Right cardiac atrium (tissue), 5 donors: ENCODE results near the gene LAMA4. TPM values are rescaled to one million over a fixed set of nuclear protein-coding genes. Genes with fewer than 3 reads are reported as not detected.

Experiments
- ATAC-seq, 2 donors: fragments of 200-7000 bp; cut with Tn5 transposase; one replicate each; pipeline versions ENCODE4 v1.8.0 to v1.9.1; 2020; ENCODE audit warnings: moderate library complexity in 2 of 2, mild to moderate bottlenecking in 1 of 2
- DNase-seq, 3 donors: peaks; one replicate each; pipeline ENCODE4 v3.0.0-alpha.2; 2020
- H3K27ac ChIP-seq: one replicate; pipeline ENCODE4 v1.5.1; 2013; ENCODE audit warnings: mild to moderate bottlenecking, low read length, control low read depth, moderate library complexity
- H3K27me3 ChIP-seq: one replicate; pipeline ENCODE4 v1.6.1; 2013; ENCODE audit not compliant: control insufficient read depth, insufficient read depth
- H3K4me1 ChIP-seq: one replicate; pipeline ENCODE4 v1.6.1; 2013; ENCODE audit warnings: low read length; ENCODE audit not compliant: control insufficient read depth, insufficient read depth
- H3K4me3 ChIP-seq: one replicate; pipeline ENCODE4 v1.5.1; 2013; ENCODE audit warnings: low read length, control low read depth
- H3K9me3 ChIP-seq: one replicate; pipeline ENCODE4 v1.6.1; 2013; ENCODE audit warnings: low read length; ENCODE audit not compliant: control insufficient read depth
- WGBS: extraction: QIAGEN DNeasy Blood & Tissue Kit; methylation state at CpG from one replicate; pipeline ENCODE4 v1.1.7; 2013; 5-methylcytosine and 5-hydroxymethylcytosine counted together
- intact Hi-C, 4 donors: fragments of 100-400 bp; cut with DNase I; formaldehyde crosslinking; loops; one replicate each; pipeline versions ENCODE4 v1.11.0 to v1.14.0; 2022 to 2023
- polyA plus RNA-seq: library from polyadenylated mRNA; stranded (reverse); fragments of 200-250 nt; gene quantifications from one replicate; pipeline ENCODE4 v1.2.3, GENCODE V29; 2013
- total RNA-seq, 4 donors: library from RNA; stranded (reverse); fragmentation: NEBNext Ultra II Directional; extraction: Animal tissue kit (Norgen Biotek cat#: 25700); gene quantifications; one replicate each; pipeline ENCODE4 v1.2.1, GENCODE V29; 2021
- donor health status: healthy with polysubstance abuse.
- donor health status: DM: no; HTN: yes; CAD: no.
- donor health status: DM: no; HTN: no; CAD: no.
- donor health status: DM: no; HTN: yes; CAD: no; lungs with severe emphysema.
- donor health status: DM: yes; HTN: yes; CAD: no.

LAMA4 gene
- total and polyA plus RNA-seq, 5 donors: 24.2 to 45.8 (median 33.3) TPM

GRCh38 chr6:112274774-112275173, 20.4 kb upstream of the LAMA4 start:
- WGBS: 65% methylated on average over 1 of the region's 1 CpG
- H3K27ac ChIP-seq: no peak overlapping the region
- no peak for ATAC-seq
- no peaks in the 10 kb centered on the region for H3K4me1 ChIP-seq
- intact Hi-C loops: no loop called here
- no peak overlapping the region for H3K4me3 ChIP-seq
- no peaks in the 10 kb centered on the region for H3K9me3 ChIP-seq
- no peaks in the 10 kb centered on the region for H3K27me3 ChIP-seq
- no peak for DNase-seq

GRCh38 chr6:112272799-112273198, 18.4 kb upstream of the LAMA4 start:
- intact Hi-C loops: no loop called here
- 92% methylated on average over 3 of the region's 3 CpGs for WGBS
- H3K4me3 ChIP-seq: no peak overlapping the region
- H3K27me3 ChIP-seq: no peaks in the 10 kb centered on the region
- DNase-seq (no peak), ATAC-seq (no peak)
- no peak overlapping the region for H3K27ac ChIP-seq
- no peaks in the 10 kb centered on the region for H3K9me3 ChIP-seq
- peaks cover 4% of the 10 kb centered on the region for H3K4me1 ChIP-seq

- ATAC-seq (no peak), DNase-seq (no peak)
- Histone ChIP-seq H3K27me3 (no peaks in the 10 kb centered on the region), H3K4me3 (no peak overlapping the region), H3K4me1 (peaks cover 4% of the 10 kb centered on the region), H3K27ac (no peak overlapping the region), H3K9me3 (no peaks in the 10 kb centered on the region)
- 93% methylated on average over 1 of the region's 1 CpG for WGBS
- intact Hi-C loops: no loop called here
These were observed 16.4 kb upstream of the LAMA4 start for GRCh38 chr6:112270756-112271155.

DNA sequence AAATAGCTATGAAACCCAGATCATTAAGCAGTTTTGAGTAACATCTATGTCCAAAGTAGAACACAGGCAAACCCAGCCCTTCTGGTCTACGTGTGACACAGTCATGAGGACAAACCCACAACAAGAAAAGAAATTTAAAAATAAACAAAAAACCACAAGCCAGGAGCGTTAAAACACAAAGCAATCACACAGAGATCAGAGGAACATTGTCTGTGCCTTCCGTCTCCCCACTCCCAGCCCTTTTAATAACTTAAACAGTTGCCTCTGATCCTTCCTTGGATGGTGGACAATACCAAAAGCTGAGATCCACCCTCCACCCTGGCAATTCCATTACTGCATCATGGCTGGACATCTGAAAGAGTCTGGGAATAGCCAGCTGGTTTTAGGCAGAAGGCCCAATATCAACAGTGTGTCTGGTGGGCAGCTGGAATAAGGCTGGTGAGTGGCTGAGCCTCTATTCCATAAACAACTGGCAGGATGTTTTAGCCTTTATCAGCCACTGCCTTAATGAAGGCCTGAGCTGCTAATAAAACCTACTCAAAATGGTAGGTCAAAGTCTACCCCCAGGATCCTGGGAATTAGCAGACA, 15.7 kb upstream of the LAMA4 start:
- no peak overlapping the region for H3K4me3 ChIP-seq
- no peak overlapping the region for H3K27ac ChIP-seq
- ATAC-seq: peak in 1 of 2 donors; percentile 17
- H3K4me1 ChIP-seq: peaks cover 4% of the 10 kb centered on the region
- 73% methylated on average over 3 of the region's 3 CpGs for WGBS
- no peaks in the 10 kb centered on the region for H3K9me3 ChIP-seq
- intact Hi-C loops: loop anchor here in 1 of 4 donors (10.0 kb wide), 1 partner anchor 85 kb away; no protein-coding TSS in a partner anchor
- no peaks in the 10 kb centered on the region for H3K27me3 ChIP-seq
- DNase-seq: no peak

DNA sequence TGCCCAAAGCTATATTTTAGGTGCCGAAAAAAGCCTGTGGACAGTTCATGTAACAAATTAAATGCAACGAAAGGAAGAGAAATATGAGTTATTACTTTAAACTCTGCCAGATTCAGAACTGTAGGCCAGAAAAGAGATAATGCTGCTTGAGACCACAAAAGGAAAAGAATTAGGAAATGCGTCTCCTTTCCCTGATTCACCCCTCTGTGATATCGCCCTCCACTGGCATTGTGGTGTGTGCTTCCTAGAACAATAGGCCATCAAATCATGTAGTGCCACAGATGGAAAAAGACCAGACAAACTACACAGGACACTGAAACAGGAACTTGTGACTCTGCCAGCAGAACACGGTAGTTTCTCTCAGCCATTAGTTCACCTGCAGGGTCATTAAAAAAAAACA, 14.7 kb upstream of the LAMA4 start:
- ATAC-seq (peak; percentile 47 to 82), DNase-seq (no peak)
- Histone ChIP-seq H3K27ac (peak overlapping the region; percentile 81), H3K4me1 (peaks cover 4% of the 10 kb centered on the region), H3K4me3 (no peak overlapping the region), H3K27me3 (no peaks in the 10 kb centered on the region), H3K9me3 (no peaks in the 10 kb centered on the region)
- 40% methylated on average over 5 of the region's 5 CpGs for WGBS
- intact Hi-C loops: loop anchor here in 1 of 4 donors (10.0 kb wide), 1 partner anchor 84 kb away; no protein-coding TSS in a partner anchor

GRCh38 chr6:112268654-112269053, 14.3 kb upstream of the LAMA4 start:
- H3K4me1 ChIP-seq: peaks cover 4% of the 10 kb centered on the region
- 57% methylated on average over 2 of the region's 2 CpGs for WGBS
- H3K27me3 ChIP-seq: no peaks in the 10 kb centered on the region
- no peak for DNase-seq
- intact Hi-C loops: loop anchor here in 1 of 4 donors (10.0 kb wide), 1 partner anchor 84 kb away; no protein-coding TSS in a partner anchor
- ATAC-seq: peak; percentile 59 to 64
- peak overlapping the region; percentile 81 for H3K27ac ChIP-seq
- H3K9me3 ChIP-seq: no peaks in the 10 kb centered on the region
- H3K4me3 ChIP-seq: no peak overlapping the region

DNA sequence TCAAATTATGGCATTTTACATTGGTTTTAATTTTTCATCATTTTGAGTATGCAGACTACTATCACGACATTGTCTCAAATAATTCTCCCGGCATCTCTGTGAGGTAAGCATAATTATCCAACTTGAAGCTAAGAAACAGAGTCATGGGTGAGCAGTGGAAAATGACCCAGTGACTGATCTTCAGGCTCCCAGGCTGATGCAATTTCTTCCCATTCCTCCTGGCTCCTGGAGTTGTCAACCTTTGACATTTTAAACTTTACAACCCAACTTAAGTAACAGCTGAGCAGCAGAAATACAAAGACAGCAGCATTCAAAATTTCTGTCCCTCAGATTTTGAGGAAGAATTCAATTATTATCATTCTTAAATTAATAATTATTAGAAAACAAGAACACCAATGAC, 13.7 kb upstream of the LAMA4 start:
- H3K4me1 ChIP-seq: peaks cover 4% of the 10 kb centered on the region
- 92% methylated on average over 2 of the region's 2 CpGs for WGBS
- intact Hi-C loops: loop anchor here in 1 of 4 donors (10.0 kb wide), 1 partner anchor 83 kb away; no protein-coding TSS in a partner anchor
- no peaks in the 10 kb centered on the region for H3K9me3 ChIP-seq
- no peak for DNase-seq
- H3K27me3 ChIP-seq: no peaks in the 10 kb centered on the region
- no peak overlapping the region for H3K27ac ChIP-seq
- ATAC-seq: peak; percentile 30 to 53
- H3K4me3 ChIP-seq: no peak overlapping the region

DNA sequence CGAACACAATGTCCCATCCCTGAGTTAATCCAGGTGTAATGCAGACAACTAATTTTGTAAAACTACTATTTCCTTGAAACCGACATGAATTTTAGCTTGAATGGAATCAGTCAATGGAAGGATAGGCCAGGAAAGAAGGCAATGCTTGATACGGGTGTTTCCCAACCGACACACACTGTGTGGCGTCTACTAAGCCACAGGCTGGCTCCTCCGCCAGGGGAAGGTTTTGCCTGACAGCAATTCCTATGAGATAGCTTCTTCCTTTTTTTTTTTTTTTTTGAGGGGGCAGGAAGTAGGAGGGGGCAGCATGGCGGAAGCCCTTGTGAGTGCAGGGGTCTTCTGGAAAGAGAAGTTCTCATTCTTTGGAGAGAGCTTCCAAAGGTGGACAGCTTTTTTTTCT, 12.0 kb upstream of the LAMA4 start:
- Histone ChIP-seq H3K9me3 (no peaks in the 10 kb centered on the region), H3K27ac (no peak overlapping the region), H3K27me3 (no peaks in the 10 kb centered on the region), H3K4me1 (peaks cover 4% of the 10 kb centered on the region), H3K4me3 (no peak overlapping the region)
- intact Hi-C loops: loop anchor here in 1 of 4 donors (10.0 kb wide), 1 partner anchor 82 kb away; no protein-coding TSS in a partner anchor
- WGBS: 79% methylated on average over 7 of the region's 7 CpGs
- DNase-seq (no peak), ATAC-seq (no peak)

GRCh38 chr6:112259337-112259675, 4.9 kb upstream of the LAMA4 start:
- no peaks in the 10 kb centered on the region for H3K27me3 ChIP-seq
- peak; percentile 85 to 87 for ATAC-seq
- peaks cover 5% of the 10 kb centered on the region for H3K4me1 ChIP-seq
- intact Hi-C loops: loop anchor here in 1 of 4 donors (10.0 kb wide), 1 partner anchor 75 kb away; no protein-coding TSS in a partner anchor
- DNase-seq: no peak
- 41% methylated on average over 1 of the region's 1 CpG for WGBS
- no peaks in the 10 kb centered on the region for H3K9me3 ChIP-seq
- H3K4me3 ChIP-seq: no peak overlapping the region
- H3K27ac ChIP-seq: peak overlapping the region; percentile 76

- WGBS: 56% methylated on average over 11 of the region's 11 CpGs
- ATAC-seq (peak; percentile 62 to 84), DNase-seq (no peak)
- H3K27ac ChIP-seq: peak overlapping the region; percentile 76
- H3K4me1 ChIP-seq: peaks cover 5% of the 10 kb centered on the region
- no peaks in the 10 kb centered on the region for H3K9me3 ChIP-seq
- no peak overlapping the region for H3K4me3 ChIP-seq
- intact Hi-C loops: loop anchor here in 1 of 4 donors (10.0 kb wide), 1 partner anchor 74 kb away; no protein-coding TSS in a partner anchor
- H3K27me3 ChIP-seq: no peaks in the 10 kb centered on the region
These were observed 4.4 kb upstream of the LAMA4 start for GRCh38 chr6:112258642-112259336.

DNA sequence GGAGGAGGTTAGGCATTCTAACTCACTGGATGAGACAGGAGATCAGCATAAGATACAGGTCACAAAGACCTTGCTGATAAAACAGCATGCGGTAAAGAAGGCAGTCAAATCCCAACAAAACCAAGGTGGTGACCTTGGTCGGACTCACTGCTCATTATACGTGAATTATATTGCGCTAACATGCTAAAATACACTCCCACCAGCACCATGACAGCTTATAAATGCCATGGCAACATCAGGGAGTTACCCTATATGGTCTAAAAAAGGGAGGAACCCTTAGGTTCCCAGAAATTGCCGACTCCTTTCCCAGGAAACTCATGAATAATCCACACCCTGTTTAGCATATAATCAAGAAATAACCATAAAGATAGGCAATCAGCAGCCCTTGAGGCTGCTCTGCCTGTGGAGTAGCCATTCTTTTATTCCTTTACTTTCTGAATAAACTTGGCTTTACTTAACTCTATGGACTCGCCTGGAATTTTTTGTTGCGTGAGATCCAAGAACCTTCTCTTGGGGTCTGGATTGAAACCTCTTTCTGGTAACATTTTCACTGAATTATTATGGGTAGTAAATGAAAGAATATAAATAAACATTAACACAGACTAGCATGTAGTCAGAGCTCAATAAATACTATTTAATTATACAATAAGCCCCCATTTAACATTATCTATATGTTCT, 3.0 kb upstream of the LAMA4 start:
- intact Hi-C loops: loop anchor here in 1 of 4 donors (10.0 kb wide), 1 partner anchor 73 kb away; no protein-coding TSS in a partner anchor
- H3K9me3 ChIP-seq: no peaks in the 10 kb centered on the region
- 79% methylated on average over 7 of the region's 7 CpGs for WGBS
- peak overlapping the region; percentile 53 for H3K27ac ChIP-seq
- H3K4me3 ChIP-seq: no peak overlapping the region
- H3K27me3 ChIP-seq: no peaks in the 10 kb centered on the region
- DNase-seq (no peak), ATAC-seq (no peak)
- H3K4me1 ChIP-seq: peaks cover 5% of the 10 kb centered on the region
